Measurements from ENCODE around the gene SIL1. TPM values are rescaled to one million over a fixed set of nuclear protein-coding genes. Genes with fewer than 3 reads are reported as not detected.

SIL1 gene
- polyA plus RNA-seq, 1 donor (not counting 4 experiments of a cell fraction or from before 2014, with no cell fraction given) = 45.4 TPM

DNA sequence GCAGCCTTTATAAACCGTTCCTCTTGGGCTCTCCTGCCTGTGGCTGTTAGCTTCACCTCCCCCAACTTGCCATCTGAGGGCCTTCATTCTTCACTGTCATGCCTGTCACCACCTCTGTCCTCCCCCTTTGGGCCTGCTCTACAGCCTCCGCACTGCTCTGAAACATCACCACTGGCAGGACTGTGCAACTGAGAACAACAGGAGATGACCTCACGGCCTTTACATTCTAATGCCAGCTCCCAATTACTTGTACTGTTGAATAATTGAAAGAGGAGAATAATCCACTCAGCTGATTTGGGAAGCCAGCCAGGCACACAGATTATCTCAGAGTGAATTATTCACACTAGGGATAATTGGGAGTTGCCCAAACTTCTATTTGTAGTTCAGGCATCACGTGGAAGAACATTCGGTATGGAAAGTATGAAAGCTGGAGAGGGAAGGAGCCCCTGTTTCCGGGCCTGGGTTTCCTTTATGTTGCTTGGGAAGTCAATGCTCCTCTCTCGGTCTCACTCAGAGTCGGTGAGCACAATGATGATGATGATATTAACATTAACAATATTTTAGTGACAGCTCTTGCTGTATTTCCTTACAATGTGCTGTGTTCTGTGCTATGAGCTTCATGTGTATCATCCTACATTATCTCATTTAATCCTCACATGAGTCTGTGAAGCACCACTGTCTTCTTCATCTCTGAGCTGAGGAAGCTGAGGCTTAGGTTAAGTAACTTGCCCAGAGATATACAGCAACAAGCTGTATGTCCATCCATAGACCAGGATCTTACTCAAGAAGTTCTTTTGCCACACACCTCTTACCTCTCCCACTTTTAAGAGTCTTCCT, 223.7 kb downstream of the SIL1 start:
- no peaks in the 10 kb centered on the region for H3K9me3 ChIP-seq (ENCODE audit: control insufficient read depth, low read depth, low read length)
- H3K9me1 ChIP-seq (ENCODE audit: control insufficient read depth, extremely low read depth, insufficient read depth, low read length) = no peaks in the 10 kb centered on the region
- no peaks in the 10 kb centered on the region for H4K20me1 ChIP-seq (ENCODE audit: control insufficient read depth, extremely low read depth, insufficient read depth, low read length)
- H3K4me1 ChIP-seq (ENCODE audit: control insufficient read depth, extremely low read depth, insufficient read depth, low read length) = peaks cover 6% of the 10 kb centered on the region
- DNase-seq (ENCODE audit: low read depth, low spot score) = no peak
- H3K79me2 ChIP-seq (ENCODE audit: control insufficient read depth, insufficient read depth, low read length) = no peaks in the 10 kb centered on the region
- H2AFZ ChIP-seq (ENCODE audit: control insufficient read depth, low read length) = no peak overlapping the region
- no peak overlapping the region for H3K9ac ChIP-seq (ENCODE audit: control insufficient read depth, extremely low read depth, insufficient read depth, low read length)
- H3K4me3 ChIP-seq (ENCODE audit: control insufficient read depth in 2 of 3, extremely low read depth in 1 of 3, insufficient read depth in 2 of 3, low read depth in 1 of 3, low read length in 3 of 3) = no peak overlapping the region
- TF ChIP-seq EZH2 (IDR thresholded peaks at IDR 0.05; ENCODE audit: low read length) (no peak), CTCF (optimal IDR thresholded peaks at IDR 0.05 in 1 of 3, IDR thresholded peaks at IDR 0.05 in 1 of 3, conservative IDR thresholded peaks at IDR 0.05 in 1 of 3; ENCODE audit: extremely low read depth in 1 of 3, insufficient read depth in 2 of 3, low read length in 3 of 3) (no peak)
- peaks cover 1 to 3% of the 10 kb centered on the region in 2 experiments for H3K36me3 ChIP-seq (ENCODE audit: control insufficient read depth in 2 of 2, extremely low read depth in 1 of 2, insufficient read depth in 2 of 2, low read length in 2 of 2)
- H3K4me2 ChIP-seq (ENCODE audit: control insufficient read depth, extremely low read depth, insufficient read depth, low read depth, low read length) = no peak overlapping the region
- H3K27ac ChIP-seq (ENCODE audit: control insufficient read depth, insufficient read depth, low read length) = no peak overlapping the region
- no peaks in the 10 kb centered on the region for H3K27me3 ChIP-seq (ENCODE audit: control insufficient read depth, extremely low read depth, insufficient read depth, low read length)
- dilution Hi-C loops (cut with MboI; ENCODE audit: extremely low pct_ligation_motif_present, low sequenced_read_pairs) = no loop called here
- FAIRE-seq = no peak

DNA sequence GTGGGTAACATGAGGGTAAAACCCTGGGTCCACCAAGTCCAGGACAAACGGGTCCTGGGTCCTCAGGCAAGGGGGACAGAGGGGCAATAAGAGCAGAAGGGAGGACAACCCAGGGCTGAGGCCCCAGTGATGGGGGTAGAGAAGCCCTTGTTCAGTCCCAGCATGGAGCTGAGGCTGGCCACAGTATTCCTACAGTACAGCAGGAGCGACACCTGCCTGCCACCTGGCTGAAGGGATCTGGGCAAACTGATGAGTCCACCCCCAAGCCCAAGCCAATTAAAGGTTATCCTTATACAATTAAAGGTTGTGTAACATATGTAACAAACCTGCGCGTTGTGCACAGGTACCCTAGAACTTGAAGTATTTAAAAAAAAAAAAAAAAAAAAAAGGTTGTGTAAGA, 225.3 kb downstream of the SIL1 start:
- H3K36me3 ChIP-seq (ENCODE audit: control insufficient read depth in 2 of 2, extremely low read depth in 1 of 2, insufficient read depth in 2 of 2, low read length in 2 of 2) = peaks cover 2 to 3% of the 10 kb centered on the region in 2 experiments
- no peak overlapping the region for H3K27ac ChIP-seq (ENCODE audit: control insufficient read depth, insufficient read depth, low read length)
- H3K9ac ChIP-seq (ENCODE audit: control insufficient read depth, extremely low read depth, insufficient read depth, low read length) = no peak overlapping the region
- TF ChIP-seq CTCF (optimal IDR thresholded peaks at IDR 0.05 in 1 of 3, IDR thresholded peaks at IDR 0.05 in 1 of 3, conservative IDR thresholded peaks at IDR 0.05 in 1 of 3; ENCODE audit: extremely low read depth in 1 of 3, insufficient read depth in 2 of 3, low read length in 3 of 3) (no peak), EZH2 (IDR thresholded peaks at IDR 0.05; ENCODE audit: low read length) (no peak)
- no peaks in the 10 kb centered on the region for H3K9me3 ChIP-seq (ENCODE audit: control insufficient read depth, low read depth, low read length)
- dilution Hi-C loops (cut with MboI; ENCODE audit: extremely low pct_ligation_motif_present, low sequenced_read_pairs) = no loop called here
- DNase-seq (ENCODE audit: low read depth, low spot score) (no peak), FAIRE-seq (no peak)
- H4K20me1 ChIP-seq (ENCODE audit: control insufficient read depth, extremely low read depth, insufficient read depth, low read length) = no peaks in the 10 kb centered on the region
- H3K4me3 ChIP-seq (ENCODE audit: control insufficient read depth in 2 of 3, extremely low read depth in 1 of 3, insufficient read depth in 2 of 3, low read depth in 1 of 3, low read length in 3 of 3) = no peak overlapping the region
- no peak overlapping the region for H2AFZ ChIP-seq (ENCODE audit: control insufficient read depth, low read length)
- no peak overlapping the region for H3K4me2 ChIP-seq (ENCODE audit: control insufficient read depth, extremely low read depth, insufficient read depth, low read depth, low read length)
- no peaks in the 10 kb centered on the region for H3K4me1 ChIP-seq (ENCODE audit: control insufficient read depth, extremely low read depth, insufficient read depth, low read length)
- no peaks in the 10 kb centered on the region for H3K27me3 ChIP-seq (ENCODE audit: control insufficient read depth, extremely low read depth, insufficient read depth, low read length)
- no peaks in the 10 kb centered on the region for H3K9me1 ChIP-seq (ENCODE audit: control insufficient read depth, extremely low read depth, insufficient read depth, low read length)
- no peaks in the 10 kb centered on the region for H3K79me2 ChIP-seq (ENCODE audit: control insufficient read depth, insufficient read depth, low read length)
